Measurements from ENCODE around the gene HRK.

HRK gene

GRCh38 chr12:116897476-116897875 lies 16.2 kb upstream of the HRK start:
- TF ChIP-seq, protein P1, sequence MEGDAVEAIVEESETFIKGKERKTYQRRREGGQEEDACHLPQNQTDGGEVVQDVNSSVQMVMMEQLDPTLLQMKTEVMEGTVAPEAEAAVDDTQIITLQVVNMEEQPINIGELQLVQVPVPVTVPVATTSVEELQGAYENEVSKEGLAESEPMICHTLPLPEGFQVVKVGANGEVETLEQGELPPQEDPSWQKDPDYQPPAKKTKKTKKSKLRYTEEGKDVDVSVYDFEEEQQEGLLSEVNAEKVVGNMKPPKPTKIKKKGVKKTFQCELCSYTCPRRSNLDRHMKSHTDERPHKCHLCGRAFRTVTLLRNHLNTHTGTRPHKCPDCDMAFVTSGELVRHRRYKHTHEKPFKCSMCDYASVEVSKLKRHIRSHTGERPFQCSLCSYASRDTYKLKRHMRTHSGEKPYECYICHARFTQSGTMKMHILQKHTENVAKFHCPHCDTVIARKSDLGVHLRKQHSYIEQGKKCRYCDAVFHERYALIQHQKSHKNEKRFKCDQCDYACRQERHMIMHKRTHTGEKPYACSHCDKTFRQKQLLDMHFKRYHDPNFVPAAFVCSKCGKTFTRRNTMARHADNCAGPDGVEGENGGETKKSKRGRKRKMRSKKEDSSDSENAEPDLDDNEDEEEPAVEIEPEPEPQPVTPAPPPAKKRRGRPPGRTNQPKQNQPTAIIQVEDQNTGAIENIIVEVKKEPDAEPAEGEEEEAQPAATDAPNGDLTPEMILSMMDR (IDR thresholded peaks at IDR 0.05; ENCODE audit: borderline replicate concordance, insufficient read depth, low read depth, low read length) = no peak
- H3K4me3 ChIP-seq (ENCODE audit: low read depth, low read length) = no peak overlapping the region

DNA sequence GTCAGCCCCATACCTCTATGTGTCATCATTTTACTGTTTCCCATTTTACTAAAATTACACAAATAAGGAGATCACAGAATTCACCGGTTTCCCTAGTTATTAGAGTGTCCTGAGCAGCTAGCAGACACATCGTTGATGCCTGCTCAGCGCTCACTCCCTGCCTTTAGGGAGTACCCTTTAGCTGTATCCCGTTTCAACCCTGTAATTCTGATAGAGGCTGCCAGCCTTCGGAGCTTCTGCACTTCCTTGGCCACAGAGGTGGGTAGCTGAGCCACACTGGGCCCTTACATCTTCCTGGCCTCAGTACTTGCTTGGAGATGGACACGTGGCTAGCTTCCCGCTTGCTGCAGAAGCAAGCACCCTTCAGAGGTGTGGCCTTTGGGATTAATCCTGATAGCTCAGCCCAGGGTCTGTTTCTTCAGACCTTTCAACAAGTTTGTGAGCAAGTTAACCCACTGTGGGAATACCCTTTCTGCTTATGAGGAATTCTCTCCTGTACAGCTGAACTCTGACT lies 15.2 kb upstream of the HRK start:
- H3K4me3 ChIP-seq (ENCODE audit: low read depth, low read length) = no peak overlapping the region
- TF ChIP-seq, protein P1 (IDR thresholded peaks at IDR 0.05; ENCODE audit: borderline replicate concordance, insufficient read depth, low read depth, low read length) = no peak

DNA sequence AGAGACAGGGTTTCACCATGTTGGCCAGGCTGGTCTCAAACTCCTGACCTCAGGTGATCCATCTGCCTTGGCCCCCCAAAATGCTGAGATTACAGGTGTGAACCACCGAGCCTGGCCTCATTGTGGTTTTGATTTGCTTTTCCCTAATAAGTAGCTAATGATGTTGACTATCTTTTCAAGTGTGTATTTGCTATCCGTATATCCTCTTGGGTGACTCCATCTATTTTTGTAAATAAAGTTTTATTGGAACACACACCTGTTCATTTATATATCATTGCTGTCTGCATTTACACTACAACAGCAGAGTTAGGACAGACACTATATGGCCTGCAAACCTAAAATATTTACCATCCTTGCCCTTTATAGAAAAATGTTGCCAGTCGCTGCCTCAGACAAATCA lies 13.7 kb upstream of the HRK start:
- TF ChIP-seq, protein P1 (IDR thresholded peaks at IDR 0.05; ENCODE audit: borderline replicate concordance, insufficient read depth, low read depth, low read length) = no peak
- H3K4me3 ChIP-seq (ENCODE audit: low read depth, low read length) = no peak overlapping the region

DNA sequence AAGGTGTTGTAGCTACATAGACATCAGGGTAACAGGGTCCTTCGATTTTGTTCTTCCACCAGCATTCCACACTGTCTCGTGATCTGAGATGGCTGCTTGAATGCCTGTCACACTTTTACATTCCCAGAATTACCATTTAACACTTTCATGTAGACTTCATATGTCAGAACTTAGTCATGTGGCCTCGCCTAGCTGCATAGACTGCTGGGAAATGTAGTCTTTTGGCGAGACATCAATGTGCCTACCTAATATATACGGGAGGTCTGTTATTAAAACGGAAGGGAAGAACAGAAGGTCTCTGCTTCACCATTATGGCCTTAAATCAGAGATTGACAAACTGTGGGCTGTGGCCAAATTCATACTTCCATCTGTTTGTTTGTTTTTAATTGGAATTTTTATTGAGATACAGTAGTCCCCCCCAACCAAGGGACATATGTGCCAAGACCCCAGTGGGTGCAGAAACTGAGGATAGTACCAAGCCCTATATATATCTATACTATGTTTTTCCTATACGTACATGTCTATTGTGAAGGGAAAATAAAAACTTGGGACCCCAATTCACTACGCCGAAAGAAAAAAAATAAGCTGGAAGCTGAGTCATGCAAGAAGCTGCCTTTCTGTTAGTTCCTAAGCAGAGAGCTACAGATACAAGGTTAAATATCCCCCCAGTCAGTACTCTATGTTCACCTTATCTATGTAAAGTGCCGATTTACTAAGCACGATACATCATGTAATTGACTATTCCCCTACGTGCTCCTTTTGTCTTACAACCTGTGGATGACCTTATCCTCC lies 11.3 kb upstream of the HRK start:
- H3K4me3 ChIP-seq (ENCODE audit: low read depth, low read length) = no peak overlapping the region
- TF ChIP-seq, protein P1 (IDR thresholded peaks at IDR 0.05; ENCODE audit: borderline replicate concordance, insufficient read depth, low read depth, low read length) = no peak

DNA sequence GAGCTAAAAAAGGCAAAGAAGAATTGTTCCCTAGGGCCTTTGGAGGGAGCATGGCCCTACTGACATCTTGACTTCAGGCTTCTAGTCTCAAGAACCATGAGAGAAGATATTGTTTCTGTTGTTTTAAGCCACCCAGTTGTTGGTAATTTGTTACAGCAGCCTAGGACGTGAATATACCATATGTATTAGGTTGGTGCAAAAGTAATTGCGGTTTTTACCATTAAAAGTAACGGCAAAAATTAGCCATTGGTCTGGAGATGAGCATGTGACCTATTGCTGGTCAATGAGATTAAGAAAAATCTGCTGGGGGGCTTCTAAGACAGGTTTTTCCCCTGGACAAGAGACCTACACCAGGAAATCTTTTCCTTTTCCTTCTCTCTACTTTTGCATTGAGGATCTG lies 9.8 kb upstream of the HRK start:
- no peak overlapping the region for H3K4me3 ChIP-seq (ENCODE audit: low read depth, low read length)
- TF ChIP-seq, protein P1 (IDR thresholded peaks at IDR 0.05; ENCODE audit: borderline replicate concordance, insufficient read depth, low read depth, low read length) = no peak

GRCh38 chr12:116890330-116890729 lies 9.1 kb upstream of the HRK start:
- TF ChIP-seq, protein P1 (IDR thresholded peaks at IDR 0.05; ENCODE audit: borderline replicate concordance, insufficient read depth, low read depth, low read length) = no peak
- no peak overlapping the region for H3K4me3 ChIP-seq (ENCODE audit: low read depth, low read length)

DNA sequence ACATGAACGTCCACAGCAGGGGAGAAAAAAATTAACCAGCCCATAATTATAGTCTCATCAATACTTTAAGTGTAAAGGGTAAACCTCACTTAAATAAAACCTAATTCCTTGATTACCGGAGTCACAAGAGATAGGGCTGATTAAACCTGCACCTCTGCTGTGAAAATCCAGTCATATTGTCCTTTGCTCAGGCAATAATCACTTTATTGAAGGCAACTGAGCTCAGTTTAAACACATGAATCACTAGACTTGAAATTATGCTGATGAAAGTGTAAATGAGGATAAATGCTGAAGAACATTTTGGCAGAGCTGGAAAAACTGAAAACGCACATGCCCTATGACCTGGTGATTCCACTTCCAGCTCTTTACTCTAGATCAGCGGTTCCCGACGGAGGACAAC lies 6.7 kb upstream of the HRK start:
- TF ChIP-seq, protein P1 (IDR thresholded peaks at IDR 0.05; ENCODE audit: borderline replicate concordance, insufficient read depth, low read depth, low read length) = no peak
- no peak overlapping the region for H3K4me3 ChIP-seq (ENCODE audit: low read depth, low read length)

Data from GM12875 (cell line).